Fibroblast of skin of right quadriceps (primary cell): ENCODE measurements around the gene DHX30.

ENCODE experiments used
- DNase-seq: peaks from one replicate; pipeline ENCODE4 v3.0.0-alpha.2; 2013

The DHX30 gene

DNA sequence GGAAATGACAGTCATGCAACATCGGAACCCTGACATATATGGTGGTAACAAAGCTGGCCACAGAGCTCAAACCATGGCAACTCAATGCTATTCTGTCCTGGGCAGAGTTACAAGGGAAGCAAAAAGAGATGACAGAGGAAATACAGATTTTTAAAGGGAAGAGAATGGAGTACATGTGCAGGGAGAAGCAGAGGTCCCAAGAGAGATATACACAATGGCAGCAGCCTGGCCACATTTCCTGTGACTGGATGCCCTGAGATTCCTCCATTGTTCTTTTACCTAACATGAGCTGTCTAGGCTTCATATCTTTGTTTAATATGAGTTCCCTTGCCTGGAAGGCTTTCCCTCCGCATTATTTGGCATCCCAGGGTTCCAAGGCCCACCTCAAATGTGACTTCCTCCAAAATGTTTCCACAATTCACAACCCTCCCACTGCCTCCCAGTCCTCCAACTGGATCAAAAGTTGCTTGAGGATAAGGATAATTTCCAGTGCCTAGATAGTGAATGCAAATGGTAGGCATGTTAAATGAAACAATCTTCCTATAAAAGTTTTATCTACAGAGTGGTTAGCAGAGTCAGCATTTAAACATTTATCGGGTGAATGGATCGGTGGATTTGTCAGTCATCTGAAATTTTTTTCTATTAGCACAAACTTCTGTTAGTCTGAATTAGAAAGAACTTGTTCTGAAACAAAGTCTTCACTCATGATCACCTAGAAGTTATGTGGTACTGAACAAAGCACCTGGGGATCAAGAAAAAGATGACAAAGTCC is 86.2 kb downstream of the DHX30 start:
- no peak for DNase-seq

DNA sequence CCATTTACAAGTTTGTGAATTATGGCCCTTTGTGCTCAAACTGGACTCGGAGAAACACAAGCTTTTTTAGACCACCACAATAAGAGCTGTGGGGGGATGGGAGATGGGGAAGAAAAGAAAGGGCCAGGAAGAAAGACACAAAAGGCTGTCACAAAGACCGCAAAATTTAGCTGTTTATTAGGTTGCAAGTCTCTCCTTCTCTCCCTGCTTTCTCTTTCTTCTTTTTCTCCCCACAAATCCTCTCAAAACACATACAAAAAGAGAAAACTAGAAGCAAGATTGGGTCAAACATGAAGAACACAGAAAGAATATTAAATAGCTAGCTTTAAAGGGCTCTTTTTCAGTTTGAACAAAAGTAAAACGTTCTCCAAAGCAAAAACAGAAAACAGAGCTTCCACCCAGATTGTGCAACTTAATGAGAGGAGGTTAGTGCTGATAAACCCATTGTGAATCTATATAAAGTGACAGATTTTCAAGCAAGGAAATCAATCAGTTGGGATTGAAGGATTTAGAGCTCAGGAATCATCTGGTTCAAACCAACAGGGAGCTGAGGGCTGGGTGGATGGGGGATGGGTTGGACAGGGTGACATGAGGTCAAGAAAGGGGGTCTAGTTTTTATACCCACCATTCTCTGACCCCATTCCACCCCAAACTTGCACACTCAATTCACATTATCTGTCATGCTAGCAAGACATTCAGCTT is 87.3 kb downstream of the DHX30 start:
- DNase-seq, result no peak

DNA sequence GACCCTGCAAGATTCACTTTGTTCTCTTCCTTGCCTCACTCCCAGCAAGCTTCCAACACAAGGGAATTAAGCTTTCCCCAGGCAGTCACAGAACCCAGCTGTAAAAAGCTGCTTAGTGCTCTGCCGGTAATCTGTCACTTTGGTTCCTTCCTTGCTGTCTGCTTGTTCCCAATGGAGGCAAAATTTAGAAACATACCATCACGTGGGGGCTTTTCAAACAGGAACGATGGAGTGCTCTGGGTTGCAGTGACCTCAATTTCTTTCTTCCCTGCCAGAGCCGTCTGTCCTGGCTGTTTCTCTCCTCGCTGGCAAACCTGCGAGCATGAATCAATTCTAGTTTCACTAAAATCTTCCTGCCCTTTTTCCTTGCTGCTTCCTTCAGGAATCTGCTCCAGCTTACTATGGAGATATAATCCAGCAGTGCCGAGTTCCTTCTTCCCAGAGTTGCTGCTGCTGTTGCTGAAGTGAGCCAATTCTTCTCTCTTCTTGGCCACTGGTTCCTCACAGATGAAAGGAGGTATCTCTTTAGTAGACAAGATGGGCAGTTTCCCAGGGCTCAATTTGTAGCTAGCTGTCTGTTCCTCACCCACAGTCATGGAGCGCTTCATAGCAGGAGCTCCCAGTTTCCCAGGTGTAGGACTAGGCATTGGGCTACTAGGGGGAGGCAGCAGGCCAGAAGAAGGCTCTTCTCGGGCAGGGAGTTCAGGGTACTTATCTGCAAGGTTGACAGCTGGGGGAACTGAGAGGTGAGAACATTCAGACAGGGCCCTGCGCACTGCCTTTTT is 88.1 kb downstream of the DHX30 start:
- no peak for DNase-seq

DNA sequence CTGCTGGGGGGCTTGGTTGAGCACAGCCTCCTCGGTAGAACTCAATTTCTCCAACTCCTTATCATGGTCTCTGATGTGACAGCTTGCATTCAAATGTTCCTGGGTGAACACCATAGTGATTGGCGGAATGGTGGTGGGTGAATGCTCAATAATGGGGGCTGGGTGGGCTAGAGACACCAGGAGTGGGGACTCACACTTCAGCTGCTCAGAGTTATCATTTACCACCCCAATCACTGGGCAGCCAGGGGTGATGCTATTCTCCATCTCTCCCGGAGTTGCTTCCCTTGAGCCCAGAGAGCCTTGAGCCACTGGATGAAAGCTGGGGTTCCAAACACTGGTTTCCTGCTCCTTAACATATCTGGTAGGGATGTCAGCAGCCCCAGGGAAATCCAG is 88.7 kb downstream of the DHX30 start:
- DNase-seq, result no peak

DNA sequence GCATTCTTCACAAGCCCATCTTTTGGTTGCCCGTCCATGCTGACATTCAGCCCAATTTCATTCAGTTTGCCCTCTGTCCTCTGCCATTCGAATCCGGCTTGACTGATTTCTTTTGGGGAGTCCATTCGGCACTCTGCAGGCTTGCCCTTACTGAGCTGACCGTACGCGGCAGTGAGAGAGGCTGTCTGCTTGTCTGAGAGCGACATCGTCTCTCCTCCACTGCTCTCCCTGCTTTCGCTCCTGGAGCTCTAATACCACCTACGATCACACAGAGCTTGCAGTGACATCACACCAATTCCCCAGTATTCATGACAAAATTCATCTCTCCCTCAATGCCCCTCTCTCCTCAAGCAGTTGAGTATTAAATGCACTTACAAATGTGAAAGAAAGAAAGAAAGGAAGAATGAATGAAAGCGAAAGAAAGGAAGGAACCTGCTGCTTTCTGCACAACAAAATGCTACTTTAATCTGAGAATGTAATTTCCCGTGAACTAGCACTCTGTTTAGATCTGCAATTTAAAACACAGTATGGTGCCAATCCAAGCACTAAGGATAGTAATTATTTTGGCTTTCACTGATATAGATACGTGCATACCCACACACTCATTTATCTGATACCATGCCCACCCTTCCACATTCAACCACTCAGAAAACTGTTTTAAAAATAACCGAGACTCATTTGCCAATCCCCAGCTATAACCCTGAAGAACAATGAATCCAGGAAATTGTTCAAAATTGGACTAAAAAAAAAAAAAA is 89.5 kb downstream of the DHX30 start:
- no peak for DNase-seq

DNA sequence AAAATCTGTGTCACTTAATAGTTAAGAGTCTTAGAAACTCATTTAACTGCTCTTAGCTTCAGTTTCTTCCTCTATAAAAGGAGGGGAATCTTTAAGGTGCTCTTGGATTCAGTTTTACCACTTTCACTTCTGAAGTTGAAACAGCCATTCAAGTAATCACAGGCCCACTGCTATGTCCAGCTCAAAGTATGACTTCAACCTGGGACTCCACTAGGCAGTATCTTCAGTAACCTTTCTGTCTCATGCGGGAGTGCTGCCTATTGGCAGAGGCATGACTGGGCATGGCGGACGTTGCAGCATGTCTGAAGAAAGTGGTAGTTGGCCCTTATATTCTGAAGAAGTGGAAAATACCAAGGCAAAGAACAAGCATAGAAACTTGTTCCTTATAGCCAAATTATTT is 92.3 kb downstream of the DHX30 start:
- DNase-seq, result no peak

DNA sequence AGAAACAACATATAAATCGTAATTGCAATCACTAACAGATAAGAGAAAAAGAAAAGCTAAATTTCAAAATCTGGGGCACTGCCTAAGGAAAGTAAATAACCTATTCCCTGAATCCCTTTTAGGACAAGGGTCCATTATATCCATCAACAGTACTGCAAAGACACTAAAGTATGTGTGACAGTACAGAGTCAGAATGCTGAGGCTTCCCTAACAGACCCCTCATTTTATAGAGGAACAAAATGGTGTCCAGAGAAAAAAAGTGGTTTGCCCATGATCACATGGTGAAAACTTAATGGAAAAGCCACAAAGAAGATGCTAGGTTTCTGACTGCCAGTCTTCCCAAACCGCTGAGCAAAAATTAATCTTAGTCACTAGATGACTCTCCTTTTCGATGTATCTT is 93.8 kb downstream of the DHX30 start:
- no peak for DNase-seq

DNA sequence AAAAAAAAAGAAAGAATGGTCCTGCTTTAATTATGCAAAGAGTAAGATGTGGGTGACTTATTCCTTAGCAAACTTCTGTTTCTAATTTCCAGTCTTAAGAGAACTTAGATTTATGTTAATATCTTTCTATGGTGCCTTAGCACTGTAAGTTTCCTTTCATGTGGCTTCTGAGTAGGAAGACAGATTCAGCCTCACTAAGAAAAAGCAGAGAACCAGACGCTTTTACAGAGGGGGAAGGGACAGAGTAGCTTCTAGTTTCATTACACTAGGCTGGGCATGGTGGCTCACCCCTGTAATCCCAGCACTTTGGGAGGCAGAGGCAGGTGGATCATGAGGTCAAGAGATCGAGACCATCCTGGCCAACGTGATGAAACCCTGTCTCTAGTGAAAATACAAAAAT is 95.0 kb downstream of the DHX30 start:
- DNase-seq, result no peak

DNA sequence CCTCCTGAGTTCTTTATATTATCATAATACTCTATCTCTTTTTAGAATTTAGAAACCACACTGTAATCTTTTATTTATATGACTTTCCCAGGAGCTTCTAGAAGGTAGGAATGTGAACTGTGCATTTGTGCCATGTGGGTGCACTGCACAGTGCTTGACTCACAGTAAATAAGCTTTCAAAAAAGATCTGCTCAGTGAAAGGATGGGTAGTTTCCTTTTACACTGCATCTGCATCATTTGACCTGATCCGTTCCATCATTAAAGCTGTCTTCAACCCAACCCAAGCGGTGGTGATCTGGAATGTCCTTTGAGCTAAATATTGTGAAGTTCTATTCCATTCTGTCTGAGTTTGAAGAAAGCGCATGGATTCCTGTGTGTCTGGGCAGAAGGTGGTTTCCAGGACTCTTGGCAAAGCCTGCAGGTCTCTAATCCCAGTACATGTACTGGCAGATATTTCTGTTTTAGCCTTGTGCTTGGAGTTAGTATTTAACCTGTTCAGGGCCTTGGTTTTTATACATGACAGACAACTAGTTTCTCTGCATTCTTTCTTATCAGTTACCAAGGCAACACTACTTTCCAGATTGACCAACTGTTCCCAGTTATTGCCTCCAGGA is 96.7 kb downstream of the DHX30 start:
- DNase-seq, result no peak
